PC-3 (cell line): ENCODE results near the gene DCAF15. TPM values are rescaled to one million over a fixed set of nuclear protein-coding genes. Genes with fewer than 3 reads are reported as not detected.
"Not testable (repeated sequence)": the region's sequence is repeated elsewhere in the genome, so short reads cannot be mapped to it uniquely, and the experiment has no call there.

Source experiments
- ATAC-seq: fragments of 200-7000 bp; cut with Tn5 transposase; 2 replicates; pipeline ENCODE4 v1.9.1; 2020; ENCODE audit warnings: mild to moderate bottlenecking, moderate library complexity
- BruUV-seq: library from RNA; stranded (reverse); fragments of 400-500 nt; replicated peaks from 2 replicates; lab custom pipeline; 2021; lab: Mats Ljungman, UMichigan
- CTCF ChIA-PET: fragments of 300-600 bp; sonication (Branson Sonifier 250); formaldehyde crosslinking; loops from one replicate; lab custom pipeline; 2022; ENCODE audit warnings: antibody characterized with exemption; lab: Charles Lee
- POLR2A ChIA-PET: fragments of 300-600 bp; sonication (Branson Sonifier 250); formaldehyde crosslinking; loops from one replicate; lab custom pipeline; 2022; ENCODE audit warnings: antibody characterized with exemption; ENCODE audit not compliant: unreplicated experiment; lab: Charles Lee
- DNase-seq: peaks from one replicate; pipeline ENCODE4 v3.0.0-alpha.2; 2015
- H2AFZ ChIP-seq: fragments of 300-600 bp; sonication (generic); 2 replicates; pipeline ENCODE4 v1.6.0; 2016; ENCODE audit warnings: antibody characterized with exemption, low read length
- H3F3A ChIP-seq: fragments of 300-600 bp; sonication (generic); one replicate; pipeline ENCODE4 v1.6.0; 2017; ENCODE audit warnings: antibody characterized with exemption, low read length, control low read depth, mild to moderate bottlenecking; ENCODE audit not compliant: unreplicated experiment
- H3K27ac ChIP-seq: fragments of 300-600 bp; sonication (generic); 2 replicates; pipeline ENCODE4 v1.5.1; 2016; ENCODE audit warnings: mild to moderate bottlenecking, low read length
- H3K27me3 ChIP-seq: fragments of 300-600 bp; sonication (generic); 2 replicates; pipeline ENCODE4 v1.6.1; 2016; ENCODE audit warnings: low read length, mixed read lengths
- H3K36me3 ChIP-seq: fragments of 300-600 bp; sonication (generic); 2 replicates; pipeline ENCODE4 v1.6.1; 2016; ENCODE audit warnings: low read depth, mixed run types, low read length, mixed read lengths
- H3K4me1 ChIP-seq: fragments of 300-600 bp; sonication (generic); 2 replicates; pipeline ENCODE4 v1.5.1; 2016; ENCODE audit warnings: low read length; ENCODE audit not compliant: insufficient read depth
- H3K4me2 ChIP-seq: fragments of 300-600 bp; sonication (generic); 2 replicates; pipeline ENCODE4 v1.6.0; 2016; ENCODE audit warnings: low read length
- H3K4me3 ChIP-seq: fragments of 300-600 bp; sonication (generic); 2 replicates; pipeline ENCODE4 v1.5.1; 2016; ENCODE audit warnings: mild to moderate bottlenecking, low read length, mixed read lengths
- H3K79me2 ChIP-seq: fragments of 300-600 bp; sonication (generic); 2 replicates; pipeline ENCODE4 v1.6.1; 2017; ENCODE audit warnings: low read length, mixed read lengths
- H3K9ac ChIP-seq: fragments of 300-600 bp; sonication (generic); 2 replicates; pipeline ENCODE4 v1.6.0; 2016; ENCODE audit warnings: mild to moderate bottlenecking, low read length
- H3K9me2 ChIP-seq: fragments of 300-600 bp; sonication (generic); replicated peaks from 2 replicates; pipeline ENCODE4 v1.6.1; 2016; ENCODE audit warnings: mixed run types, low read length, mixed read lengths
- H3K9me3 ChIP-seq: fragments of 300-600 bp; sonication (generic); 2 replicates; pipeline ENCODE4 v1.6.1; 2016; ENCODE audit warnings: low read length, mixed read lengths
- H4K20me1 ChIP-seq: fragments of 300-600 bp; sonication (generic); 2 replicates; pipeline ENCODE4 v1.6.1; 2016; ENCODE audit warnings: low read length, mixed read lengths
- CTCF ChIP-seq: fragments of 300-600 bp; sonication (generic); conservative IDR thresholded peaks from 2 replicates; pipeline ENCODE4 v1.5.1; 2017; ENCODE audit warnings: antibody characterized with exemption, low read depth, mild to moderate bottlenecking, low read length
- EZH2 ChIP-seq: fragments of 300-600 bp; sonication (generic); IDR thresholded peaks from one replicate; pipeline ENCODE4 v1.6.1; 2017; ENCODE audit warnings: antibody characterized with exemption, mild to moderate bottlenecking, low read length; ENCODE audit not compliant: unreplicated experiment
- EZH2phosphoT487 ChIP-seq: fragments of 300-600 bp; sonication (generic); IDR thresholded peaks from 2 replicates; pipeline ENCODE4 v1.6.1; 2018; ENCODE audit warnings: mild to moderate bottlenecking, antibody characterized with exemption, low read length, borderline replicate concordance
- intact Hi-C: fragments of 100-400 bp; cut with micrococcal nuclease; formaldehyde crosslinking; loops from 2 replicates; pipeline ENCODE4 v1.9.0; 2023
- total RNA-seq: library from RNA; depleted of rRNA; stranded (reverse); fragments of >200 nt; gene quantifications from 2 replicates; pipeline ENCODE4 v1.2.3, GENCODE V29; 2014

DCAF15 gene
- total RNA-seq, 1 experiment from 2014 or later: 50.8 TPM

- Histone ChIP-seq H3K27ac (no peak overlapping the region), H3K27me3 (no peaks in the 10 kb centered on the region), H3K4me3 (no peak overlapping the region), H3K9ac (no peak overlapping the region), H4K20me1 (no peaks in the 10 kb centered on the region), H3K4me2 (no peak overlapping the region), H3K9me2 (no peaks in the 10 kb centered on the region), H3K4me1 (no peaks in the 10 kb centered on the region), H3K79me2 (no peaks in the 10 kb centered on the region), H3F3A (no peaks in the 10 kb centered on the region), H2AFZ (no peak overlapping the region), H3K36me3 (peaks cover 53% of the 10 kb centered on the region), H3K9me3 (no peaks in the 10 kb centered on the region)
- TF ChIP-seq EZH2 (no peak), CTCF (no peak), EZH2phosphoT487 (no peak)
- BruUV-seq: no TSS peak
- ATAC-seq (peak; percentile 85), DNase-seq (peak; percentile 60)
- intact Hi-C loops: no loop called here
- ChIA-PET CTCF (interaction anchor here (0.6 kb wide), 1 partner anchor 635 kb away, joined by 4 read pairs; no protein-coding TSS in a partner anchor), POLR2A (no interaction called here)
These were observed 31.2 kb upstream of the DCAF15 start for GRCh38 chr19:13920940-13921747.

- ATAC-seq, H2AFZ ChIP-seq, intact Hi-C loops, POLR2A ChIA-PET, H3K9ac ChIP-seq, H3K9me2 ChIP-seq, BruUV-seq, H3K4me2 ChIP-seq, H4K20me1 ChIP-seq, CTCF ChIA-PET, DNase-seq, H3K27me3 ChIP-seq, H3K4me3 ChIP-seq, H3K9me3 ChIP-seq, H3F3A ChIP-seq, H3K79me2 ChIP-seq, H3K27ac ChIP-seq, H3K4me1 ChIP-seq: not testable (repeated sequence)
- peaks cover 58% of the 10 kb centered on the region for H3K36me3 ChIP-seq
These were observed 30.2 kb upstream of the DCAF15 start for GRCh38 chr19:13922118-13922517.

- H3K9me3 ChIP-seq: no peaks in the 10 kb centered on the region
- no peak overlapping the region for H2AFZ ChIP-seq
- intact Hi-C loops: no loop called here
- ATAC-seq: no peak
- no peaks in the 10 kb centered on the region for H4K20me1 ChIP-seq
- H3K79me2 ChIP-seq: no peaks in the 10 kb centered on the region
- DNase-seq: no peak
- no peak overlapping the region for H3K9ac ChIP-seq
- no peaks in the 10 kb centered on the region for H3K27me3 ChIP-seq
- POLR2A ChIA-PET: no interaction called here
- no peak overlapping the region for H3K27ac ChIP-seq
- H3K4me3 ChIP-seq: no peak overlapping the region
- no peaks in the 10 kb centered on the region for H3K9me2 ChIP-seq
- no peak overlapping the region for H3K4me2 ChIP-seq
- CTCF ChIA-PET: no interaction called here
- TF ChIP-seq EZH2phosphoT487 (no peak), CTCF (no peak), EZH2 (no peak)
- H3F3A ChIP-seq: no peaks in the 10 kb centered on the region
- no peaks in the 10 kb centered on the region for H3K4me1 ChIP-seq
- H3K36me3 ChIP-seq: peaks cover 55% of the 10 kb centered on the region
- no TSS peak for BruUV-seq
These were observed 28.9 kb upstream of the DCAF15 start for GRCh38 chr19:13923194-13923987.
